ENCODE results near the gene NAV3.
A peak's percentile ranks its signal among the peaks of the same experiment; 100 is the strongest.

Gene NAV3

GRCh38 chr12:78224154-78224553, 393.5 kb downstream of the NAV3 start:
- TF ChIP-seq CTCF (IDR thresholded peaks at IDR 0.05): no peak

GRCh38 chr12:78226763-78227162, 396.1 kb downstream of the NAV3 start:
- TF ChIP-seq CTCF (IDR thresholded peaks at IDR 0.05): no peak

DNA sequence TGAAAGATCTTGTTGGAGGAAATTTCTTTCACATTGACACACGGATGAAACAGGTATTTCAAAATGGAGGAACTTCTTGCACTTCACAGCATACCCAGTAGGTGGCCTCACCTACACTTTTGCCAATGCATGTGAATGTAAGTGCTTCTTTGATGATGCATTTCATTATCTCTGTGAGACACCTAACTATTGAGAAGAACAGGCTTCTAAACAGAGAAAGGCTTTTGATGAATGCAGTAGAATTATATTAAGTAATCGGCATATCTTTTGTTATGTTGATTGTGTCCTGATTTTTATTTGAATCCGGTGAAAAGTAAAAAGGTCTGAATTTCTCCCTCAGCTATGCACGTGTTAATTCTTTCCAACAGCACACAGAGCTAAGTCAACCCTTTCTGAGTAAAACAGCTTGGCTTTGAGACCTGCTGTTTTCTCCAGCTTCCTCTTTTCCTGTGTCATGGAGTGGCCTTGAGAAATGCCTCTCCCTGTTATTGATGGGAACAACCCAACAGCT, 399.0 kb downstream of the NAV3 start:
- peak; percentile 85 for TF ChIP-seq CTCF (IDR thresholded peaks at IDR 0.05)

GRCh38 chr12:78232756-78233155, 402.1 kb downstream of the NAV3 start:
- no peak for TF ChIP-seq CTCF (IDR thresholded peaks at IDR 0.05)

GRCh38 chr12:78236264-78236663, 405.6 kb downstream of the NAV3 start:
- no peak for TF ChIP-seq CTCF (IDR thresholded peaks at IDR 0.05)

- TF ChIP-seq CTCF (IDR thresholded peaks at IDR 0.05): no peak
These were observed 408.9 kb downstream of the NAV3 start for GRCh38 chr12:78239544-78239943.

- no peak for TF ChIP-seq CTCF (IDR thresholded peaks at IDR 0.05)
These were observed 410.1 kb downstream of the NAV3 start for GRCh38 chr12:78240827-78241226.

DNA sequence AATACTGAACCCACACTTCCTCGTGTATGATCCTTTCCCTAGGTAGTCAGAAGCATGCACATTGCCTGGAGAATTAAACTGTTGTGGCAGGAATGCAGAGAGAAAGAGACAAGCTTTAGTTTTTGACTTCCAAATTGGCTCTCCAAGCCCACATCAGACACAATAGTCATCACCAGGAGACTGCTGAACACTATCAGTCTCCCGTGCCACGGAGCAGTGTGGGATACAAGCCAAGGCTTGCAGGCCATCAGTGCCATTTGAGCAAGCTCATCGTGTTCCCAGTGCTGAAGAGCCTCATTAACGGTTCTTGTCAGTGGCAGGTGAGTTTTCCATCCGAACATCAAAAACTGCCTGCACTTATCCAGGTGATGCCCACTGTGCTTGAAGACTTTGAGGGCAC, 410.8 kb downstream of the NAV3 start:
- no peak for TF ChIP-seq CTCF (IDR thresholded peaks at IDR 0.05)
